Measurements from ENCODE around the gene CACNA1H. TPM values are rescaled to one million over a fixed set of nuclear protein-coding genes. Genes with fewer than 3 reads are reported as not detected.

The CACNA1H gene
- total RNA-seq, 1 donor from 2014 or later = 14.7 TPM

GRCh38 chr16:1204933-1205332 is 52.0 kb downstream of the CACNA1H start:
- DNase-seq (ENCODE audit: low spot score in 2 of 2) (no peak), FAIRE-seq (no peak)

- no peak for FAIRE-seq
- no peak for DNase-seq (ENCODE audit: low spot score in 2 of 2)
Observed at GRCh38 chr16:1206326-1206725, 53.4 kb downstream of the CACNA1H start.

GRCh38 chr16:1206786-1207185 is 53.9 kb downstream of the CACNA1H start:
- DNase-seq (ENCODE audit: low spot score in 2 of 2) (no peak), FAIRE-seq (no peak)

GRCh38 chr16:1208239-1208830 is 55.4 kb downstream of the CACNA1H start:
- FAIRE-seq = no peak
- DNase-seq (ENCODE audit: low spot score in 2 of 2) = no peak

- FAIRE-seq = no peak
Observed at GRCh38 chr16:1209081-1209480, 56.2 kb downstream of the CACNA1H start.

GRCh38 chr16:1210461-1210860 is 57.6 kb downstream of the CACNA1H start:
- no peak for DNase-seq (ENCODE audit: low spot score in 2 of 2)
- no peak for FAIRE-seq

More at GRCh38 chr16:1209081-1209480, 56.2 kb downstream of the CACNA1H start:
- no peak for DNase-seq (ENCODE audit: low spot score in 2 of 2)

GRCh38 chr16:1211451-1212268 is 58.8 kb downstream of the CACNA1H start:
- no peak for DNase-seq (ENCODE audit: low spot score in 2 of 2)

GRCh38 chr16:1212616-1213194 is 59.8 kb downstream of the CACNA1H start:
- FAIRE-seq (no peak), DNase-seq (ENCODE audit: low spot score in 2 of 2) (no peak)

More at GRCh38 chr16:1211451-1212268, 58.8 kb downstream of the CACNA1H start:
- FAIRE-seq = no peak

- FAIRE-seq = no peak
- no peak for DNase-seq (ENCODE audit: low spot score in 2 of 2)
Observed at GRCh38 chr16:1213231-1213630, 60.3 kb downstream of the CACNA1H start.

- FAIRE-seq = no peak
Observed at GRCh38 chr16:1213796-1214372, 61.0 kb downstream of the CACNA1H start.

GRCh38 chr16:1214719-1215118 is 61.8 kb downstream of the CACNA1H start:
- DNase-seq (ENCODE audit: low spot score in 2 of 2) = no peak
- no peak for FAIRE-seq

More at GRCh38 chr16:1213796-1214372, 61.0 kb downstream of the CACNA1H start:
- DNase-seq (ENCODE audit: low spot score in 2 of 2) = no peak

- DNase-seq (ENCODE audit: low spot score in 2 of 2) = no peak
- no peak for FAIRE-seq
Observed at GRCh38 chr16:1215574-1216295, 62.8 kb downstream of the CACNA1H start.

- no peak for DNase-seq (ENCODE audit: low spot score in 2 of 2)
- no peak for FAIRE-seq
Observed at GRCh38 chr16:1216296-1216619, 63.4 kb downstream of the CACNA1H start.

GRCh38 chr16:1216681-1217400 is 63.9 kb downstream of the CACNA1H start:
- DNase-seq (ENCODE audit: low spot score in 2 of 2) = no peak
- no peak for FAIRE-seq

- FAIRE-seq (no peak), DNase-seq (ENCODE audit: low spot score in 2 of 2) (no peak)
Observed at GRCh38 chr16:1217526-1217925, 64.6 kb downstream of the CACNA1H start.

GRCh38 chr16:1218061-1218929 is 65.4 kb downstream of the CACNA1H start:
- no peak for FAIRE-seq
- DNase-seq (ENCODE audit: low spot score in 2 of 2) = no peak

- DNase-seq (ENCODE audit: low spot score in 2 of 2) = no peak
- FAIRE-seq = no peak
Observed at GRCh38 chr16:1218930-1219611, 66.2 kb downstream of the CACNA1H start.

GRCh38 chr16:1220098-1220728 is 67.3 kb downstream of the CACNA1H start:
- FAIRE-seq = no peak

More at GRCh38 chr16:1220098-1220728, 67.3 kb downstream of the CACNA1H start:
- no peak for DNase-seq (ENCODE audit: low spot score in 2 of 2)

All from frontal cortex (tissue), 4 donors.